Esophagus muscularis mucosa (tissue), 4 donors: ENCODE measurements around the gene RAPGEF1. TPM values are rescaled to one million over a fixed set of nuclear protein-coding genes. Genes with fewer than 3 reads are reported as not detected.
A peak's percentile ranks its signal among the peaks of the same experiment; 100 is the strongest.

Source experiments
- DNase-seq: peaks from one replicate; pipeline ENCODE4 v3.0.0-alpha.2; 2017; ENCODE audit errors: extremely low spot score
- H3K27ac ChIP-seq, 4 donors: fragments of 200-600 bp; sonication (generic); replicated peaks in 1 of 4; 1 replicate in 3 of 4; 2 replicates in 1 of 4; pipeline ENCODE4 v1.5.1; 2016 to 2019; ENCODE audit warnings: mild to moderate bottlenecking in 1 of 4
- H3K27me3 ChIP-seq, 4 donors: fragments of 200-600 bp; sonication (generic); one replicate each; pipeline versions ENCODE4 v1.5.1 to v1.6.0; 2016 to 2019
- H3K36me3 ChIP-seq, 4 donors: fragments of 200-600 bp; sonication (generic); one replicate each; pipeline ENCODE4 v1.5.1; 2016 to 2019
- H3K4me1 ChIP-seq, 4 donors: fragments of 200-600 bp; sonication (generic); one replicate each; pipeline ENCODE4 v1.5.1; 2016 to 2019
- H3K4me3 ChIP-seq, 4 donors: fragments of 200-600 bp; sonication (generic); 1 replicate in 2 of 4; 2 replicates in 2 of 4; pipeline ENCODE4 v1.5.1; 2016 to 2019; ENCODE audit warnings: mild to moderate bottlenecking in 4 of 4, moderate library complexity in 1 of 4
- H3K9me3 ChIP-seq, 4 donors: fragments of 200-600 bp; sonication (generic); 1 replicate in 3 of 4; 2 replicates in 1 of 4; pipeline ENCODE4 v1.5.1; 2016 to 2019
- EP300 ChIP-seq: sonication (generic); formaldehyde crosslinking; IDR thresholded peaks from one replicate; pipeline ENCODE4 v1.6.1; 2017; ENCODE audit warnings: antibody characterized with exemption
- POLR2A ChIP-seq: fragments of 450-650 bp; IDR thresholded peaks from one replicate; pipeline ENCODE4 v1.6.1; 2017; ENCODE audit warnings: antibody characterized with exemption, moderate library complexity, mild to moderate bottlenecking, low read depth
- POLR2AphosphoS5 ChIP-seq, 2 donors: sonication (generic); formaldehyde crosslinking; IDR thresholded peaks; one replicate each; pipeline ENCODE4 v1.6.1; 2017; ENCODE audit warnings: antibody characterized with exemption in 2 of 2
- WGBS: methylation state at CpG from one replicate; pipeline ENCODE4 v1.1.5; 2018; 5-methylcytosine and 5-hydroxymethylcytosine counted together
- intact Hi-C: fragments of 100-400 bp; cut with DNase I; formaldehyde crosslinking; loops from one replicate; pipeline ENCODE4 v1.15.1; 2023
- total RNA-seq, 4 donors: library from RNA; depleted of rRNA; stranded (reverse); fragments of >200 nt; gene quantifications; one replicate each; pipeline versions ENCODE4 v1.1.0 to v1.2.1, GENCODE V29; 2016
- TF ChIP-seq, protein P1 (sequence below), 3 experiments: fragments of 200-600 bp in 2 of 3; fragments of 450-650 bp in 1 of 3; sonication (generic) in 2 of 3; IDR thresholded peaks; one replicate each; pipeline ENCODE4 v1.5.1; 2017 to 2019; ENCODE audit warnings: antibody characterized with exemption in 3 of 3, mild to moderate bottlenecking in 2 of 3, moderate library complexity in 1 of 3

The RAPGEF1 gene
- total RNA-seq, 4 donors from 2014 or later, result 66.6 to 138 (median 101) TPM

DNA sequence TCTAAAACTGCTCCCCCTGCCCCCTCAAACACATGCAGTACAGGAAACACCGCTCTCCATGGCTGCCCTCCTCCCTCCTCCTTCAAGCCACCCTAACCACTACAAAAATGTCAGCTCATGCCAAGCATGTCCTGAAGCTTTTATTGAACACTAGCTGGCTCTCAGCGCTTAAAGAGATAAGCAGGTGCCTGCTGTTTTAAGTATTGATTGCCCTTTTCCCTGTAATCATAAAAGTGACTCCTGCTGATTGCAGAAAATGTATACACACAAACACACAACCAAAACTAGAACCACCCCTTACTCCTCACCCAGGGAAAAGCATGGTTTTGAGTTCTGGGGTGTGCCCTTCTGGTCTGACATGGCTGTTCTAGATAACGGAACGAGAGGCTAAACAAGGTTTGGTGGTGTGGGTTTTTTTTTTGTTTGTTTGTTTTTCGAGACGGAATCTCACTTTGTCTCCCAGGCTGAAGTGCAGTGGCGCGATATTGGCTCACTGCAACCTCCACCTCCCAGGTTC lies 205.1 kb downstream of the RAPGEF1 start:
- TF ChIP-seq POLR2A (no peak), POLR2AphosphoS5 (IDR thresholded peaks at IDR 0.05) (no peak)
- WGBS, result 69% methylated on average over 8 of the region's 8 CpGs
- no peak for DNase-seq

GRCh38 chr9:131530920-131531832 lies 208.7 kb downstream of the RAPGEF1 start, which contains the start of gene UCK1:
Gene UCK1, minus strand, starts transcription at chr9:131531263. Its CDS starts 89 bp downstream, at chr9:131531174.
- peak within 1 kb of the TSS; percentile 93 to 100 (median 97) for H3K4me3 ChIP-seq
- TF ChIP-seq POLR2AphosphoS5 (IDR thresholded peaks at IDR 0.05), result peak; percentile 75 to 85
- TF ChIP-seq, protein P1, sequence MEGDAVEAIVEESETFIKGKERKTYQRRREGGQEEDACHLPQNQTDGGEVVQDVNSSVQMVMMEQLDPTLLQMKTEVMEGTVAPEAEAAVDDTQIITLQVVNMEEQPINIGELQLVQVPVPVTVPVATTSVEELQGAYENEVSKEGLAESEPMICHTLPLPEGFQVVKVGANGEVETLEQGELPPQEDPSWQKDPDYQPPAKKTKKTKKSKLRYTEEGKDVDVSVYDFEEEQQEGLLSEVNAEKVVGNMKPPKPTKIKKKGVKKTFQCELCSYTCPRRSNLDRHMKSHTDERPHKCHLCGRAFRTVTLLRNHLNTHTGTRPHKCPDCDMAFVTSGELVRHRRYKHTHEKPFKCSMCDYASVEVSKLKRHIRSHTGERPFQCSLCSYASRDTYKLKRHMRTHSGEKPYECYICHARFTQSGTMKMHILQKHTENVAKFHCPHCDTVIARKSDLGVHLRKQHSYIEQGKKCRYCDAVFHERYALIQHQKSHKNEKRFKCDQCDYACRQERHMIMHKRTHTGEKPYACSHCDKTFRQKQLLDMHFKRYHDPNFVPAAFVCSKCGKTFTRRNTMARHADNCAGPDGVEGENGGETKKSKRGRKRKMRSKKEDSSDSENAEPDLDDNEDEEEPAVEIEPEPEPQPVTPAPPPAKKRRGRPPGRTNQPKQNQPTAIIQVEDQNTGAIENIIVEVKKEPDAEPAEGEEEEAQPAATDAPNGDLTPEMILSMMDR (IDR thresholded peaks at IDR 0.05), result peak in 2 of 3 experiments; percentile 6 to 22
- TF ChIP-seq EP300, result no peak
- TF ChIP-seq POLR2A, result peak; percentile 32
- H3K36me3 ChIP-seq, result peaks cover 27 to 40% (median 35%) of the 10 kb centered on the region in 4 donors
- no peaks in the 10 kb centered on the region for H3K9me3 ChIP-seq
- 2% methylated on average over 22 of the region's 103 CpGs for WGBS
- intact Hi-C loops, result no loop called here
- peak within 1 kb of the TSS; percentile 86 to 91 (median 88) for H3K27ac ChIP-seq
- DNase-seq, result peak; percentile 94
- H3K4me1 ChIP-seq, result peaks cover 17 to 25% (median 20%) of the 10 kb centered on the region in 4 donors
- H3K27me3 ChIP-seq, result no peaks in the 10 kb centered on the region

More for the DNA sequence above, 205.1 kb downstream of the RAPGEF1 start:
- H3K4me3 ChIP-seq, result no peak overlapping the region
- no peaks in the 10 kb centered on the region for H3K27me3 ChIP-seq
- H3K36me3 ChIP-seq, result peaks cover 0 to 4% (median 1%) of the 10 kb centered on the region in 4 donors
- H3K4me1 ChIP-seq, result peaks cover 15 to 18% (median 15%) of the 10 kb centered on the region in 4 donors
- no peaks in the 10 kb centered on the region for H3K9me3 ChIP-seq
- H3K27ac ChIP-seq, result no peak overlapping the region
- intact Hi-C loops, result no loop called here

DNA sequence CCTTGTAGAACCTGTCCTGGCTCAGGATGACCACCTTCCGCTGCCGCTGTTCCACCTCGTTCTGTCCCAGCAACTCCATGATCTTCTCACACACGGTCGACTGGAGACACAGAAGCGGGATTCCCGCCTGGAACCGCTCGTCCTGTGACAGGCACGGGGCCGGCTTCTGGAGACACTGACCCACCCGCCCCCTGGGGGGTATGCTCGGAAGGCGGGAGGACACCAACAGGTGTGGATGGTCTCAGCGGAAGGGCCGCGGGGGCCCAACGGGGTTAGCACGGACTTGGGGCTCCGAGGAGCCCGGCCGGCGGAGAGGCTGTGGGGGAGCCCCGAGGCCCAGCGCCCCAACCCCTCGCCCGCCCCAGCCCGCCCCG lies 209.3 kb downstream of the RAPGEF1 start:
- DNase-seq, result no peak
- intact Hi-C loops, result no loop called here
- Histone ChIP-seq H3K4me1 (peaks cover 17 to 25% (median 20%) of the 10 kb centered on the region in 4 donors), H3K9me3 (no peaks in the 10 kb centered on the region), H3K27ac (peak overlapping the region; percentile 86 to 91 (median 88)), H3K4me3 (peak overlapping the region; percentile 93 to 100 (median 97)), H3K36me3 (peaks cover 33 to 46% (median 42%) of the 10 kb centered on the region in 4 donors), H3K27me3 (no peaks in the 10 kb centered on the region)
- TF ChIP-seq POLR2A, result no peak
- TF ChIP-seq, protein P1 (IDR thresholded peaks at IDR 0.05), result peak; percentile 21 to 36 (median 32)
- 2% methylated on average over 10 of the region's 29 CpGs for WGBS

GRCh38 chr9:131529597-131530545 lies 210.0 kb downstream of the RAPGEF1 start:
- no peak for TF ChIP-seq EP300
- TF ChIP-seq, protein P1 (IDR thresholded peaks at IDR 0.05), result no peak
- TF ChIP-seq POLR2A, result no peak
- TF ChIP-seq POLR2AphosphoS5 (IDR thresholded peaks at IDR 0.05), result no peak
- 52% methylated on average over 19 of the region's 24 CpGs for WGBS
- Histone ChIP-seq H3K9me3 (no peaks in the 10 kb centered on the region), H3K27me3 (no peaks in the 10 kb centered on the region), H3K4me3 (peak overlapping the region; percentile 93 to 100 (median 97)), H3K4me1 (peaks cover 17 to 25% (median 20%) of the 10 kb centered on the region in 4 donors), H3K36me3 (peaks cover 34 to 53% (median 48%) of the 10 kb centered on the region in 4 donors), H3K27ac (peak overlapping the region; percentile 86 to 91 (median 88))
- no peak for DNase-seq
- intact Hi-C loops, result no loop called here
